K562 (cell line): ENCODE results near the gene NIM1K.

ENCODE experiments used
- FOXP1 ChIP-seq: sonication (generic); formaldehyde crosslinking; IDR thresholded peaks from 2 replicates; pipeline ENCODE4 v1.8.0; 2022; ENCODE audit warnings: mild to moderate bottlenecking, missing genetic modification reagents
- TF ChIP-seq, protein P1 (sequence below): sonication (generic); formaldehyde crosslinking; IDR thresholded peaks from 2 replicates; pipeline ENCODE4 v1.9.0; 2022; ENCODE audit warnings: mild to moderate bottlenecking, missing genetic modification reagents

DNA sequence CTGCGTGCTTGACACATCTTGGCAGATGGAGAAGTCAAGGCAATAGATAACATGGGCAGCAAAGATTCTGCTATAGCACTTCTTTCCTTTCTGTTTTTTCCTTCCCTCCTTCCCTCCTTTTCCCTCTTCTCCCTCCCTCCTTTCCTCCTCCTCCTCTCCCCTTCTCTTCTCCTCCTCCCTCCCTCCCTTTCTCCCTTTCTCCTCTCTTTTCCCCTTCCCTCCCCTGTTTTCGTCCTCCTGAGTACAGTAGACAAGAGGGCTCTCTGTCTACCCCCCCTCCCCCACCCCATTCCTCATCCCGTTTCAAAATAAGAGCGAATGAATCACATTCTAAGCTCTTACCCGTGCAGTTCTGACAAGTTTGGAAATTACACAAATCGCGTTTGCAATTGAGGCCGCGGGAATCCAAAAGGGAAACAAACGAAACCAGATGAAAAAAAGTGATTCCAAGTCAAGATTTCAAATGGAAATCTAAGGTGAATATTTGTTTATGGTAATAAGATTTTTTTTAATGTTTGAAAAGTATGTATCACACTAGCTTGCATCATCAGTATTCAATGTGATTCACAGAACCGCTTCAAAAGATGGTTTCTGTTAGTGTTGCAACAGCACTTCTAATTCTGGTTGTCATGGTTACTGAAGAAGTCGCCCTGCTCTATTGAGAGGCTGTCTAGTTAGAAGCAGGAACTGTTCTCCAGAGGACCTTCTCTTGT lies 1.3 kb downstream of the NIM1K start:
- TF ChIP-seq, protein P1, sequence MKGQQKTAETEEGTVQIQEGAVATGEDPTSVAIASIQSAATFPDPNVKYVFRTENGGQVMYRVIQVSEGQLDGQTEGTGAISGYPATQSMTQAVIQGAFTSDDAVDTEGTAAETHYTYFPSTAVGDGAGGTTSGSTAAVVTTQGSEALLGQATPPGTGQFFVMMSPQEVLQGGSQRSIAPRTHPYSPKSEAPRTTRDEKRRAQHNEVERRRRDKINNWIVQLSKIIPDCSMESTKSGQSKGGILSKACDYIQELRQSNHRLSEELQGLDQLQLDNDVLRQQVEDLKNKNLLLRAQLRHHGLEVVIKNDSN (CRISPR knock-in tag), result no peak
- no peak for TF ChIP-seq FOXP1 (CRISPR knock-in tag)
